ENCODE results near the gene TMEFF1.

Gene TMEFF1

DNA sequence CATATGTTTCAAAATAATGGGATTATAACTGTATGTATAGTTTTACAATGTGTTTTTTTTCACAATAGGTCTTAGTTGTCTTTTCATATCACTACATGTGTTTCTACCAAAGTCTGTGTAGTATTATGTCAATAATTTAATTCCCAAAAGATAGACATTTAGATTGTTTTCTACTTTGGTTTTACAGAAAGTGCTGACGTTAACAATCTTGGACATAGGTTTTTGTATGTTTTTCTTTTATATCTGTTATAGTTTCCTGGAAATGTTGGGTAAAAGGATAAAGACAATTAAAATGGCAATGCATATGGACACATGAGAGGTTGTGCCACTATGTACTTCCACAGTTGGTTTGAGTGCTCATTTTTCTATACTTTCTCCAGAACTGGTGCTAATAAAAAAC lies 15.2 kb downstream of the TMEFF1 start:
- TF ChIP-seq, protein P1, sequence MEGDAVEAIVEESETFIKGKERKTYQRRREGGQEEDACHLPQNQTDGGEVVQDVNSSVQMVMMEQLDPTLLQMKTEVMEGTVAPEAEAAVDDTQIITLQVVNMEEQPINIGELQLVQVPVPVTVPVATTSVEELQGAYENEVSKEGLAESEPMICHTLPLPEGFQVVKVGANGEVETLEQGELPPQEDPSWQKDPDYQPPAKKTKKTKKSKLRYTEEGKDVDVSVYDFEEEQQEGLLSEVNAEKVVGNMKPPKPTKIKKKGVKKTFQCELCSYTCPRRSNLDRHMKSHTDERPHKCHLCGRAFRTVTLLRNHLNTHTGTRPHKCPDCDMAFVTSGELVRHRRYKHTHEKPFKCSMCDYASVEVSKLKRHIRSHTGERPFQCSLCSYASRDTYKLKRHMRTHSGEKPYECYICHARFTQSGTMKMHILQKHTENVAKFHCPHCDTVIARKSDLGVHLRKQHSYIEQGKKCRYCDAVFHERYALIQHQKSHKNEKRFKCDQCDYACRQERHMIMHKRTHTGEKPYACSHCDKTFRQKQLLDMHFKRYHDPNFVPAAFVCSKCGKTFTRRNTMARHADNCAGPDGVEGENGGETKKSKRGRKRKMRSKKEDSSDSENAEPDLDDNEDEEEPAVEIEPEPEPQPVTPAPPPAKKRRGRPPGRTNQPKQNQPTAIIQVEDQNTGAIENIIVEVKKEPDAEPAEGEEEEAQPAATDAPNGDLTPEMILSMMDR (IDR thresholded peaks at IDR 0.05; ENCODE audit: extremely low read depth, insufficient read depth, missing control alignments), result no peak
- in situ Hi-C loops (cut with MboI; ENCODE audit: low pct_unique_long_range_greater_than_20kb, low sequenced_read_pairs, unreplicated experiment), result no loop called here
- DNase-seq (ENCODE audit: low spot score), result no peak

DNA sequence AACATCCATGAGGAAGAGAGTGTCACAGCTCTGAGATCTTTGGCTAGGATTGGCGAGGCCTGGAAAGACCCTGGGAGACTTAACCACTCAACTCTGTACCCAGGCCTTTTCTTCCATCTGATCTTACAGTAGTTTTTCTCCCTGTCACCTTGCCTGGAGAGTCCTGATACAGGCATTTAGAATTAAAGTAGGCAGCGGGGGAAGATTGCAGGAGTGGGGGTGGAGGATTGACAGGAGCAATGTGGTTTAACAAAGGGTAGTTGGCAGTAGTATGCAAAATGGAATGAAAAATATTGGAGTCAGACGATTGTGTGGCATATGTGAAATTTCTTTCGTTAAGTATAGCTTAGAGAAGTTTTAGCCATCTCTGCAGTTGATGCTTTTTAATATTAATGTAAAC lies 16.9 kb downstream of the TMEFF1 start:
- in situ Hi-C loops (cut with MboI; ENCODE audit: low pct_unique_long_range_greater_than_20kb, low sequenced_read_pairs, unreplicated experiment), result no loop called here
- DNase-seq (ENCODE audit: low spot score), result no peak
- TF ChIP-seq, protein P1 (IDR thresholded peaks at IDR 0.05; ENCODE audit: extremely low read depth, insufficient read depth, missing control alignments), result no peak

DNA sequence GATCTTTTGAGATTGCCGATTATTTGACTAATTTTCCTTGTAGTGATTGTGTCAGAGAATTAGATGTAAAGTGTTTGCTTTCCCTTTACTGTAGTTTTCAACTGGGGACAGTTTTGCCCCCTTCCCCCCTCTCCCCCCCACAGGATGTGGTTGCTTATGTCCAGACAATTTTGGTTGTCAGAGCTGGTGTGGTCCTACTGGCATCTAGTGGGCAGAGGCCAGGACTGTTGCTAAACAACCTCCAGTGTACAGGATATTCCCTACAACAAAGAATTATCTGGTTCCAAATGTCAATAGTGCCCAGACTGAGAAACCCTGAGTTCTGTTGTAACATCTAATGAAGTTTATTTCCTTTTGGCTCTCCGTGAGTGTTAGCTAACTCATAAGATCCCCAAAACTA lies 20.0 kb downstream of the TMEFF1 start:
- in situ Hi-C loops (cut with MboI; ENCODE audit: low pct_unique_long_range_greater_than_20kb, low sequenced_read_pairs, unreplicated experiment), result no loop called here
- TF ChIP-seq, protein P1 (IDR thresholded peaks at IDR 0.05; ENCODE audit: extremely low read depth, insufficient read depth, missing control alignments), result no peak

DNA sequence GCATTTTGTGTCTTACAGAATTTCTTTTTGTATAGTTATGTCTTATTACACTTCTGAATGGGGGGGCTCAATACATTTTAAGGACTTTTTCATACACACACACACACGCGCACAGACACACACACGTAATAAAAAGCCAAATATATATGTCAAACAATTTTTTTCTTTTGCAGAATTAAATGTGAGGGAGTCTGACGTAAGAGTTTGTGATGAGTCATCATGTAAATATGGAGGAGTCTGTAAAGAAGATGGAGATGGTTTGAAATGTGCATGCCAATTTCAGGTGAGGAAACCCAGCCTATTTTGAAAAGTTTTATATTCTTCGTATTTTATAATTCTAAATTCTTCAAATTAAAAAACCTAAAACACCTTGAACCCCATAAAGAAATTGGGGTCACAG lies 25.6 kb downstream of the TMEFF1 start:
- DNase-seq (ENCODE audit: low spot score), result no peak
- TF ChIP-seq, protein P1 (IDR thresholded peaks at IDR 0.05; ENCODE audit: extremely low read depth, insufficient read depth, missing control alignments), result no peak
- in situ Hi-C loops (cut with MboI; ENCODE audit: low pct_unique_long_range_greater_than_20kb, low sequenced_read_pairs, unreplicated experiment), result no loop called here

More for the DNA sequence above, 20.0 kb downstream of the TMEFF1 start:
- no peak for DNase-seq (ENCODE audit: low spot score)

DNA sequence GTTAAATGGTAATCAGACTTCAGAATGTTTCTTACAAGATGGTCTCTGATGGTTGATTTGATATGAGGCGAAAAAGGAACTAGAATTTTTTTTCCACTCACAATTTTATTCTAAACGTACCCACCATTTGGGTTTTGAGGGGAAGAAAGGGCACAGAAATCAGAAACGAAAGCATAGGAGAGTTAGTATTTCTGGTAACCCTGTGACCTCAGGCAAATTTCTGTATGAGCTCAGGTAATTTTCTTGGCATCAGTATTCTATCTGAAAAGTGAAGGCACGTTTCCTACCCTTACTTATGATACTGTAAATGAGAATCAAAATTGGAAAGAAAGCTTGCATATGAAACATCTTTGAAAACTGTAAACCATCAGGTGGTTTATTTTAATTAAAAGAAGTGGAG lies 26.5 kb downstream of the TMEFF1 start:
- in situ Hi-C loops (cut with MboI; ENCODE audit: low pct_unique_long_range_greater_than_20kb, low sequenced_read_pairs, unreplicated experiment), result no loop called here
- DNase-seq (ENCODE audit: low spot score), result no peak
- TF ChIP-seq, protein P1 (IDR thresholded peaks at IDR 0.05; ENCODE audit: extremely low read depth, insufficient read depth, missing control alignments), result no peak

DNA sequence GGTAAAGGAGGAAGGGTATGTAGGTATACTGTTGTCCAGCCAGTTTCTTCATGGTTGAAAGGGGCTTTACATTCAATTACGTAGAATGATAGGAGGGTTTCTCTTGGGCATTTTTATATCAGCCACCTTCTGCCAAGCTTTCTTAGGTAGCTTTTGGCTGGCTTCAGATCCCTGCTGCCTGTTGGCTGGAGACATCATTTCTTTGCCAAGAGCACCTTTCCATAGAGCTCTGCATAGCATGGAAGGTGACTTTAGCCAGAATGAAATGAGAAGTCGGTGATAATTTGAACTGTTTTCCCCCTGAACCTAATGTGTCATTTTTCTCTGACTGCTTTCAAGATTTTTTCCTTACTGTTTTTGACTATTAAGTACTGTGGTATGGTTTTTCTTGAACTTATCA lies 26.9 kb downstream of the TMEFF1 start:
- TF ChIP-seq, protein P1 (IDR thresholded peaks at IDR 0.05; ENCODE audit: extremely low read depth, insufficient read depth, missing control alignments), result no peak
- DNase-seq (ENCODE audit: low spot score), result no peak
- in situ Hi-C loops (cut with MboI; ENCODE audit: low pct_unique_long_range_greater_than_20kb, low sequenced_read_pairs, unreplicated experiment), result no loop called here

All from GM13977 (cell line).